Eye (tissue), 1 donor: ENCODE measurements around the gene PIRT.

Experiments used
- DNase-seq: peaks from one replicate; pipeline ENCODE4 v3.0.0-alpha.2; 2015

PIRT gene

GRCh38 chr17:10787306-10788045 is 50.4 kb downstream of the PIRT start:
- DNase-seq = no peak

GRCh38 chr17:10785295-10785694 is 52.6 kb downstream of the PIRT start:
- DNase-seq = no peak

DNA sequence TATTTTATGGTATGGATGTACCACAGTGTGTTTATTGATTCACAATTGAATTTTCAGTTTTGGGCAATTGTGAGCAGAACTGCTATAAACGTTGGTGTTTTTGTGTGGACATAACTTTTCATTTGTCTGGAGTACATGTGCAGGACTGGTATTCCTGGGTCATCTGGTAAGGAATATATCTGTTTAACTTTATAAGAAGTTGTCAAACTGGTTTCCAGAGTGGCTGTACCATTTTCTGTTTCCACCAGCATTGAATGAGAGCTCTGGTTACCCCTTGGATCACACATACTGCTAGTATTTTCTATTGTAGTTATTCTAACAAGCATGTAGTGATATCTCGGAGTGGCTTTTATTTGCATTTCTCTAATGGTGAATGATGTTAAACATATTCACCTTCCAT is 58.3 kb downstream of the PIRT start:
- DNase-seq = no peak

- DNase-seq = no peak
Measured at GRCh38 chr17:10777890-10778289, 60.0 kb downstream of the PIRT start.

DNA sequence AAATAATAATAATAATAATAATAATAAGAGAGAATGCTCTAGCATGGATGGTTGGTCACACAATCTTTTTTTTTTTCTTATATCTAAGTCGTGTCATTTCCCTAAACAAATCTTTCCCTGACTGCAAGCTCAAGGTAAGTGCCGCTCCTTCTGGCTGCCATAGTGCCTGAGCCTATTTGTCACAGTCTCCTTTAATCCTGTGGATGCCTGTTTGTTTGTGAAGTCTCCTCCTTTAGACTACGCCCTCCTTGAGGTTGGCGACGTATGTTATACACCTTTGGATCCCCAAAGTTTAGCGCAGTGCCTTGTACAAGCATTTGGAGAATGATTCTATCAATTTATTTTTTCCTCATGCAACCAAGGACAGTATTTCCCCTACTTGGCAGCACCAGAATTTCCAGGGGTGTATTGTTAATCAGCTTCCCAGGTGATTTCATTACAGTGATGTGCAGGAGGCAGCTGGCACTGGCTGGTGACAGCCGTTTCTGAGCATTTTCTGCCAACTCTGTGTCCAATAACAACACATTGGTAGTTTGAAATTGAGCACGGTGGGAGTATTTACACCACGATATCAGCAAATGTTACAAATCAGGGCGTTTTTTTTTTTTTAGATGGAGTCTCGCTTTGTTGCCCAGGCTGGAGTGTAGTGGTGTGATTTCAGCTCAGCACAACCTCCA is 60.6 kb downstream of the PIRT start:
- no peak for DNase-seq

GRCh38 chr17:10776381-10776780 is 61.5 kb downstream of the PIRT start:
- no peak for DNase-seq

DNA sequence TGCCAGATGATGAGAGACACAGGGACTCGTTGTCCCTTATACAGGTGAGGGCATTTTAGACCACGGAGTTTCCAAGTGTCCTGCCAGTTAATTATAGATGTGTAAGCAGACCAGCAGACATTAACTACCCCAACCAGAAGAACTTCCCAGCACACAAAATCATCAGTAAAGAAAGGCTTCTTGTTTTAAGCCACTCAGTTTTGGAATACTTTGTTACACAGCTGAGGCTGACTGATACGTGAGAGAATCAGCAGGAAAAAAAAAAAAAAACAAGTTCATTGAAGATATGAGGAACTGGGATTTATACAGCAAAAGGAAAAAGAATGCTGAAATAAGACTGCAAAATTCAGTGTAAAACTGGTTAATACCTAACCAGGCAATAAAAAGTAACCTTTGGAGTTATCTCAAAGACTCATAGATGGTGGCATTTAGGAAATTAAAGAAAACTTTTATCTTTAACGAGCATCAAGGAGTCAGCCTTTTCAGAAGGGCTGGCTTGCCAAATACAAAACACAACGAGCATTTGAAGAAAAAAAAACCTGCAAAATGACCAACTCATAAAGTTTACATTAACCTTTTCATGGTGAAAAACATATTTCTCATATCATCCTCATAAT is 62.0 kb downstream of the PIRT start:
- no peak for DNase-seq

GRCh38 chr17:10775058-10775457 is 62.8 kb downstream of the PIRT start:
- no peak for DNase-seq

DNA sequence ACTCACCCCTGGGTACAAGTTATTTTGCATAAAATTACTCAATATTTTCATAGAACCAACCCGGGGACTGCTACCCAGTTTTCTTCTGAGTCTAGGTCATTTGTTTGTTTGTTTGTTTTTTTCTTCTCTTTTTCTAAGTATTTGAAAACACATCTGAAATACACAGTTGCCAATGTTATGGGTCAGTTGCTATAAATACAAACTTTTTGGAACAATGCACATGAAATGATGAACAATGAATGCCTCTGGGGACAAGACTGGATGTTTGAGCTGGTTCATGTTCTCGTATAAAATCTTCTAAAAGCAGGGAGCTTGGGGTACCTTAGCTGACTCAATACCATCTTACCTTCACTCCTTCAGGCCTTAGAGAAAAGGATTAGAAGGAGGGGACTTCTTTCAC is 64.5 kb downstream of the PIRT start:
- no peak for DNase-seq
